Measurements from ENCODE around the gene QRICH1.

Gene QRICH1

DNA sequence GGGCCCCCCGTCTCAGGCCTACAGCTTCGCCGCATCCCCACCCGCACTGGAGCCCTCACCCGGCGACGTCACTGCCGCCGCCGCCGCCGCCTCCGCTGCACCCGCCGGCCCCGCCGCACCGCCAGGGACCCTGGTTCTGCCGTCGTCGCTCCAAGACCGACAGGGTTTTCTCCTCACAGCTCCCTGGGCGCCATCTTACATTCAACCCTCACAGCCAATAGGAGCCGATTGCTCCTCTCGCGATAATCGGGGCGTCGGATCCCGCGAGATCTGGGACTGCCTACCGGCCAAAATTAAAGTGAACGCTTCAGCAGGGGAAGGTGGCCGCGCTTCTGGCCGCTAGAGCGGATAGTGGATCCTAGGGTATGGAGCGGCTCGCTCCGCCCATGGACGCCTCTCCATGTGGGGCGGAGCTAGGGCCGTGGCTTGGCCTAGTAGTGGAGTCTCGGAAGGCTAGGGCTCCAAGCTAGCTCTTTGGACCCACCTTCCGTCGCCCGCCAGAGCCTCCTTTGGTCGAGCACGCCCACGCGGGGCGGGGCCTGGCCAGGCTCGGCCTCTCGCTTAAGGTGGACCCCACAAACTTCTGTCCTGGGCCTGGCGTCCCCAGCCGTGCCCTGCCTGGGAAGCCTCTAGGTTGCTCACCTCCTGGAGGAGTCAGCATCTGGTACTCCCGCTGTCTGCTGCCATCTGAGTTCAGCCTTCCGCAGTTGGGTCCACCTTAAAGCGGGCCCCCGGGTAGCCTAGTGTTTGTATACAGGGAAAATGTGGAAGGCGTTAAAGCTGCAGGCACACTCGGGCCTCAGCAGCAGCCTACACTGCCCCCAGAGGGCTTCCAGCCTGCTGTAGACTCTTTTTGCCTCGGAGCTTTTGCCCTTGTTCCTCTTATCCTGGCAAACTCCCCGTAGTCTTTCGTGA lies at the start of gene QRICH1:
TSS of gene QRICH1 (minus strand) at position 219 of the 915 bp plus-strand sequence. CDS start 17,054 bp downstream, outside the sequence.
- DNase-seq: peak; percentile 94 to 96

GRCh38 chr3:49140080-49140479 lies 46.2 kb upstream of the QRICH1 start:
- no peak for DNase-seq

GRCh38 chr3:49135499-49135898 lies 41.6 kb upstream of the QRICH1 start:
- no peak for DNase-seq

- DNase-seq: no peak
Measured at GRCh38 chr3:49134471-49135265, 40.8 kb upstream of the QRICH1 start.

DNA sequence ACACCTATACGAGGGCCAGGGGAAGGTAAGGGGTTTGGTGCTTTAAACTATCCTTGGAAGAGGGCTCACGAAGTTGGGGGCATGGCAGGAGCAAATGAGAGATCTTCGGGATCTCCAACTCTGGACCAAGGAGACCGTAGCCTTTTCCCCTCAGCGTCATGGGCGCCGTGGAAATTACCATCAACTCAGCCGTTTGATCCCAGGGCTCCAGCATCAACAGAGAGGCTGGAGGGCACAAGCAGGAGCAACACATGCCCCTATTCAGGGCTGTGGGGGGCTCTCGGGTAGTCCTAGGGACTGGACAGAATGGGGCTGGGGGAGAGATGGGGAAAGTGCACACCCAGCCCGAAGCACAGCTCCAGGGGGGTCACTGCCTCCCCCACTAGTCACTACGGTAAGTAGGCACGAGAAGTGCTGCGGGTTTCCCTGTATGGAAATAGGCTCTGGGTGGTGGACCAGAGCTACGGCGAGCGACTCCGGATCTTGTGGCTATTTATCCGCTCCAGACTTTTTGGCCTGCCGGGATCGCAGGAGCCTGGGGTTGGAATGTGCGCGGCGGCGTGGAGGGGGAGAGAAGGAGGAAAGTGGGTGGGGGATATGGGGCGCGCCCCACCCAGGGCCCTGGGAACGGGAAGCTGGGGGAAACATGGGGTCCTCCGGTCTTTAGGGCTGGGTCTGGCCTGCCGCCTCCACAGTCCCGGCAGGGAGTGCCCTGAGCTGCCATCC lies 39.5 kb upstream of the QRICH1 start:
- DNase-seq: no peak

DNA sequence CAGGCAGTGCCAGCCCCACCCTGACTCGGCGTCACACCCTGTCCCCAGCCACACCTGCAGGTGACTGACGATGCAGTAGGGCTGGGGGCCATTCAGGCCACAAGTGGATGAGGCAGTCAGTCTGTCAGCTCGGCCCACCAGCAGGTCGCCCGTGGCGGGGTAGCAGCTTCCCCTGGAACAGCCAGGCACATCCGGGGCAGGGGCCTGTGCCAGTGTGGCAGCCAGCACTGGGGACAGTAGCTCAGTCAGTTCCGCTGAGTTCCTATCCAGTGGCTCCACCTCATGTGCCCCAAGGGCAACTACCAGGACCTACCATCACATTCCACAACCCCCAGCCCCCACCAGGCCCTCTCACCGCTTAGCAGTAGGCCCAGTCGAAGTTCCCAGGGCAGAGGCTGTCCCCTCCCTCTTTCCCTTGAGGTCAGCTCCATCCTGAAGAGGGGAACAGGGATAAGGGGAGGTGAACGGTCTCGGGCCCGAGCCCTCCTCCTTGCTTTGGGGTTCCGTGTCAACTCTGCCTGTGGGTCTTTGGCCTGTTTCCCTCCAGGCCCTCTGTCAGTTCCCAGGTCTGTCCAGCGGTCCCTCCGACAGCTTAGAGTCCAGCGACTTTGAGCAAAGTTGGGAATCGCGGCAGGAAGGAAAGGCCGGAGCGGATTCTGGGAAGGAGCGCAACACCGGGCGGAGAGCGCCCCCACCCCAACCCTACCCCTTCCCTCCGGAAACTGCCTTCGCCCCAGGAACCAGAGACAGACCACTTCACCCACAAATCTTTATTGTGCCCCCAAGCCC lies 38.8 kb upstream of the QRICH1 start, which contains the start of gene LAMB2:
TSS of gene LAMB2 (minus strand) at position 614 of the 789 bp plus-strand sequence. CDS start at position 431, 183 bp downstream.
- no peak for DNase-seq

GRCh38 chr3:49132073-49132436 lies 38.2 kb upstream of the QRICH1 start:
- no peak for DNase-seq

DNA sequence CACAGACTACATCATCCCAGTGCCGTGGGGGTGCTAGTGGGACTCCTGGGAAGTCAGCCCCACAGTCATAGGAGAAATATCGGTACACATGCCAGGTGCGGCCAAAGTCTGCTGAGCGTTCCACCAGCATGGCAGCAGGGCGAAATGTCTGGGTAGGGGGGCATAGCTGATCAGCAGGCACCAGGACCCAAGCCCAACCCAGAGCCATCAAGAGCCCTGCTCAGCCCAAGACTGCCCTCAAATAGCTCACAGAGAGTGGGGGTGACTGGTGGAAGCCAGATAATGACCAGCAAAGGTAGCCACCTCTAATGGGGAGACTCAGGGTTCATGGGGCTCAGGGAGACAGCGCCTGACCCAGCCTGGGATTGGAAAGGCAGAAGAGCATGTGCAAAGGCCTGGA lies 37.7 kb upstream of the QRICH1 start:
- DNase-seq: no peak

DNA sequence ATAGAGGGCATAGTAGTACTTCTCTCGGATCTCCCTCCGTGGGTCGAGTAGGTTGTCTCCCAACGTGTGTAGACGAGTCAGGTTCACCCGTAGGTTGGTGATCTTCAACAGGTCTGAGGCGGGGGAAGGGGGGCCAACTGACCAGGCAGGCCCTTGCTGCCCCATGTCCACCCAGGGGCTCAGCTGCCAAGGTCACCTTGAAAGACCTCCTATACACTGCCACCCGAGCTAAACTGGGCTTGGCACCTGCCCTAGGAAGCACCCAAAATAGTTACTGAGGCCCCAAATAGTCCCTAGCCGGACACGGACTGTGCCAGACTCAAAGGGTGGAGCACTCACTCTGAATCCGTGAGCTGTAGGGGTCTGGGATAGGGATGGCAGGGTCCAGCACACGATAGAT lies 37.2 kb upstream of the QRICH1 start:
- DNase-seq: no peak

- no peak for DNase-seq
Measured at GRCh38 chr3:49124991-49125670, 31.3 kb upstream of the QRICH1 start.

DNA sequence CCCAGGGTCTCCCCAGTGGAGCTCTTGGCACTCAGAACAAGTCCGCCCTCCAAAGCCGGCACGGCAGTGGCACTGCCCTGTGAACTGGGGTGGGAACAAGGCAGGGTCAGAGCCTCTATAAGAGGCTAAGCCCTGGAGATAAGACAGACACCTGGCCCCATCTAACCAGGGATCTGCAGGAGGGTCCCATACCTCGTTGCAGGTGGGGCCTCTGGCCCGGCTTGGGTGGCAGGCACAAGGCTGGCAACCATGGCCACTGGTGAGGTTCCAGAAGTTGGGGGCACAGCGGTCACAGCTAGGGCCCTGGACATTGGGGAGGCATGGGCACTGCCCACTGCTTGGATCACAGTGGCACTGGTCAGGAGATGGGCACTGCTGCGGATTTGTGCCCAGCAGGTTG lies 30.3 kb upstream of the QRICH1 start:
- no peak for DNase-seq

DNA sequence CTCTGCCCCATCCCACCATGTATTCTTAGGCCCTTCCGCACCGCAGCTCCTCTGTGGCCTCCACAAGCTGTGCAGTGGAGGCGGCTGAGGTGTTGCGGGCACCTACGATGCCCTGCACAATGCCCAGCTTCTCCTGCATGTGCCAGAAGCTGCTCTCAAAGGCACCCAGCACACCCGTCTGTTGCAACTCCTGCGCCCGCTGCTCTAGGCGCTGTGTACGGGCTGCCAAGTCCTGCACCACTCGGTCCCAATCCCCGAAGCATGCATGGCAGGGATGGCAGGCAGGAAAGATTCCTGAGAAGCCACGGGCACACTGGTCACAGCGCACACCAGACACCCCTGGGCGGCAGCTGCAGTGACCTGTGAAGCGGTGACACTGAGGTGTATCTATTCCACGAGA lies 29.8 kb upstream of the QRICH1 start:
- DNase-seq: no peak

DNA sequence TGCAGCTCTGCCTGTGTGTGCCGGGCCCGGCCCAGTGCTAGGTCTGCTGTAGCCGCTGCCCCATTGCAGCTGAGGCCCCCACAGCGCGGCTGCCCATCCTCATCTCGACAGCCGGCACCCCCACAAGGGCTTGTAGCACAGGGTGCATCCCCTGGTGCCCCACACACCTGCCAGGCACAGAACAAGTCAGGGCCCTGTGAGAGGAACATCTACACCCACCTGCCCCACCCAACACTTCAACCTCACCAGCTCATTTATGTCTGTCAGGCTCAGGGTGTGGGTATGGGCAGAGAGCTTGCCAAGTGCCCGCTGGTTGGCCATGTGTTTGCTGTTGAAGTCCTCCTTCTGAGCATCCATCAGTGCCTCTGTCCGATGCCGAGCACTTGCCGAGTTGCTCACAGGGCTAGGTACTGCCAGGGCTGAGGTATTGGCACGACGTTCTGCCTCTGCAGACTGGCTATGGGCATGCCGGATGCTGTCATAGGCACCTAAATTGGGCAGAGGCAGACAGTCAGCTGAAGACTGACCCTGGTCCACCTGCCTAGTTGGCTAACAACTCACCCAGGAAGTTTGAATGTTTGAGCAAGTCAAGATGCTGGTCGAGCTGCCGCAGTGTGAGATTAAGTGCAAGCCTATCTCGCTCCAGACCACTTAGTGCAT lies 29.1 kb upstream of the QRICH1 start:
- no peak for DNase-seq

- no peak for DNase-seq
Measured at GRCh38 chr3:49122451-49122850, 28.6 kb upstream of the QRICH1 start.

- DNase-seq: no peak
Measured at GRCh38 chr3:49122022-49122421, 28.2 kb upstream of the QRICH1 start.

DNA sequence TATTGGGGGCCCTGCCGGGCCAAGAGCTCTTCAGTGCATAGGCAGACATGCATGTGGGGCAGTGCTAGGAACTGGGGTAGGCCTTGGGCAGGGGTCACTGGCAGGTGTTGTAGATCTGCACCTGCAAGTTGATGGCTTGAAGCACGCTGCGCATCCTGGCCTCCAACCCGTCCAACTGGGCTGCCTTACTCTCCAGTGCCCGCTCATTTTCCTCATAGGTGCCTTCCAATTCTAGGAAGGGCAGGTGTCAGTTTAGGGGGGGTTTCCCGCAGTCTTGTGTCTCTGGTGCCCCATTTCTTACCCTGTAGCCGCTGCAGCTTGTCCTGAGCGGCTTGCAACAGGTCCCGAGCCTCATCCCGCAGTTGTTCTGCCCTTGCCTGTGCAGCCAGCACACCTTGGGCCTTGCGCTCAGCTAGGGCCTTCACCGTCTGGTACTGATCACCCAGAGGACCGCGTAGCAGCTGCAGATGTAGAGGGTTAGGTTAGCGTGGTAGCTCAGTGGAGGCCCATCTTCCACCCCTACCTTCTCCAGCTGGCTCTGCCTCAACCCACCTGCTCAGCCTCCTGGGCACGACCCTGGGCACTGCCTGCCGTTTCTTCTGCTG lies 27.4 kb upstream of the QRICH1 start:
- DNase-seq: no peak

DNA sequence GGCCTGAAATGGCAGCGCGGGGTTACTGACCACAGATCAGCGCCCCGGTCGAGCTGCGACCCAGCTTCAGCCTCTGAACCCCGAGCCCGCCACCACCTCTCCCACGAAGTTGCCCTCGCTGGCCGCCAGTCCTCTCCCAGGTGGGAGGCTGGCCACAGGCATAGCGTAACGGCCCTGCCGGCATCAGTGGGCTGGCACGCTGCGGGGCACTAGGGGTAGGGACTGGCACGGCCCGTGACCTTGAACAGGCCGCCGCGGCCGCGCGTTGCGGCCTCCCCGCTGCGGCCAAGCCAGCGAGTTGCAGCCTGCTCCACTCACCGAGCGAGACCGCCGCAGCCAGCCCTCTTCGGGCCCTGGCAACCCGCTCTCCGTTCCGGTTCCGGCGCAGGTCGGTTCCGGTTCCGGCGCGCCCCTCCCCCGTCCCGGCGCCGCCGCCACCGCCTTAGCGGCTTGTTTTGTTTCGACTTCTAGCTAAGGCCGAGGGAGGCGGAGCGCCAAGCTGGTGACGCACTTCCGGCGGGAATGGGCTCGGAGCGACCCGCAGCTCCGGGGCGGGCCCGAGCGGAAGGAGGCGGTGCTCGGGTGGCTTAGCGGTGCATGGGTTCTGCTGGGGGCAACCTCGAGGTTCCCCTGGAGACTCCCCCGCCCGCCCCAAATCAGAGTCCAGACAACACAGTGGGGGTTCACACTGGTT lies 26.7 kb upstream of the QRICH1 start, which contains the start of gene USP19:
TSS of gene USP19 (minus strand) at position 386 of the 694 bp plus-strand sequence. CDS start 1,678 bp downstream, outside the sequence.
- DNase-seq: peak; percentile 92

DNA sequence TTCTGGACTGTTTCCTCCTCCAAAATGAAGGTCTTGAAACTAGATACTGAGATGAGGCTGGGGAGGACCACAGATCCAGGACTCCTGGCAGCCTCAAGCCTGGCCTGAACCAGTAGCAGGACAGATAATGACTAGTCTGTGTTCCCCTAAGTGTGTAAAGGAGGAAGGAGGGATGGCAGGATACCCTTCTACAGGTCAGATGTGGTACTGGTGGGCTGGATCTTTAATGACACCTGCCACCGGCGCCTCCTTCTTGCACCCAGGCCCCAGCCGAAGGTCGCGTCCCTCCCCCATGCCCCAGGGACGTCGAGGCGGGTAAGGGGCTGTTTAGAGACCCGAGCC lies 26.2 kb upstream of the QRICH1 start:
- DNase-seq: no peak

- no peak for DNase-seq
Measured at GRCh38 chr3:49119439-49119838, 25.6 kb upstream of the QRICH1 start.

GRCh38 chr3:49119036-49119435 lies 25.2 kb upstream of the QRICH1 start:
- DNase-seq: no peak

Data from stimulated activated CD4-positive, alpha-beta T cell treated with anti-CD3 and anti-CD28 coated beads, Interleukin-2, amount 100 ng/mL, for 48 hours (primary cell).